HEK293 (cell line): Measurements from ENCODE around the gene UCHL3.
A peak's percentile ranks its signal among the peaks of the same experiment; 100 is the strongest.

Source experiments
- GFI1B ChIP-seq: fragments of 450-650 bp; formaldehyde crosslinking; IDR thresholded peaks from 2 replicates; pipeline ENCODE4 v1.5.1; 2016; ENCODE audit warnings: missing biosample characterization, missing genetic modification characterization
- HIC1 ChIP-seq: fragments of 450-650 bp; formaldehyde crosslinking; IDR thresholded peaks from 2 replicates; pipeline ENCODE4 v1.5.1; 2016; ENCODE audit warnings: missing biosample characterization, missing genetic modification characterization
- HOXC10 ChIP-seq: sonication (generic); formaldehyde crosslinking; IDR thresholded peaks from 2 replicates; pipeline ENCODE4 v1.8.1; 2023; ENCODE audit warnings: mild to moderate bottlenecking, missing genetic modification reagents
- KLF8 ChIP-seq: fragments of 450-650 bp; formaldehyde crosslinking; IDR thresholded peaks from 2 replicates; pipeline ENCODE4 v1.5.1; 2016; ENCODE audit warnings: missing biosample characterization, missing genetic modification characterization
- PBX3 ChIP-seq: sonication (generic); formaldehyde crosslinking; IDR thresholded peaks from 2 replicates; pipeline ENCODE4 v1.8.1; 2022; ENCODE audit warnings: mild to moderate bottlenecking, moderate library complexity, missing genetic modification reagents
- SALL2 ChIP-seq: fragments of 450-650 bp; formaldehyde crosslinking; IDR thresholded peaks from 2 replicates; pipeline ENCODE4 v1.5.0; 2017; ENCODE audit warnings: missing biosample characterization, mild to moderate bottlenecking, missing genetic modification characterization, borderline replicate concordance
- SCRT1 ChIP-seq: fragments of 450-650 bp; formaldehyde crosslinking; IDR thresholded peaks from 2 replicates; pipeline ENCODE4 v1.5.1; 2016; ENCODE audit warnings: missing biosample characterization, missing genetic modification characterization, borderline replicate concordance
- SP3 ChIP-seq: fragments of 450-650 bp; formaldehyde crosslinking; IDR thresholded peaks from 2 replicates; pipeline ENCODE4 v1.5.1; 2016; ENCODE audit warnings: missing biosample characterization, missing genetic modification characterization
- YY1 ChIP-seq: fragments of 450-650 bp; formaldehyde crosslinking; IDR thresholded peaks from 2 replicates; pipeline ENCODE4 v1.5.1; 2018; ENCODE audit warnings: missing biosample characterization, missing genetic modification characterization
- ZBTB49 ChIP-seq: fragments of 450-650 bp; formaldehyde crosslinking; IDR thresholded peaks from 2 replicates; pipeline ENCODE4 v1.5.1; 2016; ENCODE audit warnings: missing biosample characterization, missing genetic modification characterization, low read depth
- ZFP37 ChIP-seq: fragments of 450-650 bp; formaldehyde crosslinking; IDR thresholded peaks from 2 replicates; pipeline ENCODE4 v1.5.1; 2016; ENCODE audit warnings: missing biosample characterization, missing genetic modification characterization
- ZIC2 ChIP-seq: fragments of 450-650 bp; formaldehyde crosslinking; IDR thresholded peaks from 2 replicates; pipeline ENCODE4 v1.5.1; 2016; ENCODE audit warnings: missing biosample characterization, missing genetic modification characterization
- ZNF423 ChIP-seq: fragments of 450-650 bp; formaldehyde crosslinking; IDR thresholded peaks from 2 replicates; pipeline ENCODE4 v1.5.1; 2016; ENCODE audit warnings: missing biosample characterization, missing genetic modification characterization
- ZNF501 ChIP-seq: fragments of 450-650 bp; formaldehyde crosslinking; IDR thresholded peaks from 2 replicates; pipeline ENCODE4 v1.5.1; 2016; ENCODE audit warnings: missing biosample characterization, missing genetic modification characterization
- ZNF513 ChIP-seq: fragments of 450-650 bp; IDR thresholded peaks from 2 replicates; pipeline ENCODE4 v1.5.1; 2018; ENCODE audit warnings: missing biosample characterization, missing genetic modification characterization
- ZNF558 ChIP-seq: fragments of 450-650 bp; formaldehyde crosslinking; IDR thresholded peaks from 2 replicates; pipeline ENCODE4 v1.5.1; 2016; ENCODE audit warnings: missing biosample characterization, missing genetic modification characterization
- ZXDB ChIP-seq: fragments of 450-650 bp; formaldehyde crosslinking; IDR thresholded peaks from 2 replicates; pipeline ENCODE4 v1.5.1; 2016; ENCODE audit warnings: missing biosample characterization, missing genetic modification characterization
- TF ChIP-seq, protein P1 (sequence below): fragments of 450-650 bp; formaldehyde crosslinking; optimal IDR thresholded peaks from 2 replicates; pipeline ENCODE3; 2016; ENCODE audit warnings: missing biosample characterization, mild to moderate bottlenecking, missing genetic modification characterization
- TF ChIP-seq, protein P2 (sequence below): IDR thresholded peaks from 2 replicates; pipeline ENCODE4 v1.6.1; 2011; ENCODE audit warnings: mild to moderate bottlenecking, low read depth, low read length, borderline replicate concordance
- TF ChIP-seq, protein P3 (sequence below): fragments of 450-650 bp; formaldehyde crosslinking; IDR thresholded peaks from 2 replicates; pipeline ENCODE4 v1.5.1; 2017; ENCODE audit warnings: missing biosample characterization, missing genetic modification characterization
- TF ChIP-seq, protein P4 (sequence below): fragments of 450-650 bp; formaldehyde crosslinking; IDR thresholded peaks from 2 replicates; pipeline ENCODE4 v1.5.1; 2016; ENCODE audit warnings: missing biosample characterization, missing genetic modification characterization

Gene UCHL3

DNA sequence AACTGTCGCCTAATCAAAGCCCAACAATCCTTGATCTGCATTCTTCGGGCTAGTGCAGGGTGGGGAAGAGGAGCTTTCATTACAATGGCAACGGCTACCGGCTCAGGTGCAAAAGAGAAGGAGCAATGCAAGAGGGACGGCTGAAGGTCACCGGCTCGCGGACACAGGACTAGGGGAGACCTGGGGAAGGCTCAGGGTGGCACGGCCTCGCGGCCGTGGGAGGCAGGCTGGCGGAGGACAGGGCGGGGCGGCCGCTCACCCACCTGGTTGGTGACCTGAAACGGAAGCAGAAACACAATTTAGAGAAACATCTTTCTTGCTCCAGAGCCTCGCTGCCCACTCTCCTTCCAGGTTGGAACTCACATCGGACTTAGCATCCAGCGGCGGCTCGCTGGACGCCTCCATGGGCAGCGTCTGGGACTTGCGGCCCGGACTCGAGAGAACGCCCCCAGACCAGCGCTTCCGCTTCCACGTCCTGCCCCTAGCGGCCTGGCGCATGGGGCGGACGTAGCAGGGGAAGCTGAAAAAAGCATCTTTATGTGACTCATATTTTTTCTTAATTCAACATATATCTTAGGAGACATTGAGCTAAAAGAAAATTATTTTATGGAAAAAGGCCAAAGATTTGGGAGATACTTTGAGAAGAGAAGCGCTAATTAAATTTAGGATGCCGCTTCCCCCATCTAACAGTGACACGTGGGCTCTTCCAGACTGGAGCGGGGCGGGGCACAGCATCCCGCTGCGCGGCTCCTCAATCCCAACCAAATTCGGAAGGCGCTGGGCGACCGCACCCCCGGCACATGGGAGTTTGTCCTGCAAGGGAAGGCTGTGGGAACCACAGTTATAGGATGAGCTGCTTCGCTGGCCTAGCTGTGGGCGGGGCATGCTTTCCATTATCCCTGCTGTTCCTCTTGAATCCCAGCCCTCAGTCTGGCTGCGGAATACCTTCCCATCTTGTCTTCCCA lies 11.9 kb upstream of the UCHL3 start, which contains the start of gene COMMD6 (continued):
- TF ChIP-seq, protein P1, sequence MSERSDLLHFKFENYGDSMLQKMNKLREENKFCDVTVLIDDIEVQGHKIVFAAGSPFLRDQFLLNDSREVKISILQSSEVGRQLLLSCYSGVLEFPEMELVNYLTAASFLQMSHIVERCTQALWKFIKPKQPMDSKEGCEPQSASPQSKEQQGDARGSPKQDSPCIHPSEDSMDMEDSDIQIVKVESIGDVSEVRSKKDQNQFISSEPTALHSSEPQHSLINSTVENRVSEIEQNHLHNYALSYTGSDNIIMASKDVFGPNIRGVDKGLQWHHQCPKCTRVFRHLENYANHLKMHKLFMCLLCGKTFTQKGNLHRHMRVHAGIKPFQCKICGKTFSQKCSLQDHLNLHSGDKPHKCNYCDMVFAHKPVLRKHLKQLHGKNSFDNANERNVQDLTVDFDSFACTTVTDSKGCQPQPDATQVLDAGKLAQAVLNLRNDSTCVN (tag by site-specific recombination) = peak; percentile 38
- TF ChIP-seq KLF8 (tag by site-specific recombination) (peak; percentile 75), SALL2 (tag by site-specific recombination) (no peak), GFI1B (no peak), SCRT1 (tag by site-specific recombination) (no peak), ZFP37 (tag by site-specific recombination) (0 out of 2 replicates have a peak, but pooled peaks have one; percentile 70), ZXDB (peak; percentile 58; the same call in 1 of the 2 replicates), ZNF423 (peak; percentile 81), PBX3 (CRISPR knock-in tag) (no peak), HOXC10 (CRISPR knock-in tag) (no peak), ZNF501 (peak; percentile 44), ZBTB49 (tag by site-specific recombination) (no peak), ZNF558 (tag by site-specific recombination) (no peak), ZNF513 (tag by site-specific recombination) (no peak), SP3 (tag by site-specific recombination) (peak; percentile 82), ZIC2 (tag by site-specific recombination) (0 out of 2 replicates have a peak, but pooled peaks have one; percentile 25), HIC1 (tag by site-specific recombination) (peak; percentile 74), YY1 (no peak)
- TF ChIP-seq, protein P2, sequence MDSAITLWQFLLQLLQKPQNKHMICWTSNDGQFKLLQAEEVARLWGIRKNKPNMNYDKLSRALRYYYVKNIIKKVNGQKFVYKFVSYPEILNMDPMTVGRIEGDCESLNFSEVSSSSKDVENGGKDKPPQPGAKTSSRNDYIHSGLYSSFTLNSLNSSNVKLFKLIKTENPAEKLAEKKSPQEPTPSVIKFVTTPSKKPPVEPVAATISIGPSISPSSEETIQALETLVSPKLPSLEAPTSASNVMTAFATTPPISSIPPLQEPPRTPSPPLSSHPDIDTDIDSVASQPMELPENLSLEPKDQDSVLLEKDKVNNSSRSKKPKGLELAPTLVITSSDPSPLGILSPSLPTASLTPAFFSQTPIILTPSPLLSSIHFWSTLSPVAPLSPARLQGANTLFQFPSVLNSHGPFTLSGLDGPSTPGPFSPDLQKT = peak; percentile 88
- TF ChIP-seq, protein P3, sequence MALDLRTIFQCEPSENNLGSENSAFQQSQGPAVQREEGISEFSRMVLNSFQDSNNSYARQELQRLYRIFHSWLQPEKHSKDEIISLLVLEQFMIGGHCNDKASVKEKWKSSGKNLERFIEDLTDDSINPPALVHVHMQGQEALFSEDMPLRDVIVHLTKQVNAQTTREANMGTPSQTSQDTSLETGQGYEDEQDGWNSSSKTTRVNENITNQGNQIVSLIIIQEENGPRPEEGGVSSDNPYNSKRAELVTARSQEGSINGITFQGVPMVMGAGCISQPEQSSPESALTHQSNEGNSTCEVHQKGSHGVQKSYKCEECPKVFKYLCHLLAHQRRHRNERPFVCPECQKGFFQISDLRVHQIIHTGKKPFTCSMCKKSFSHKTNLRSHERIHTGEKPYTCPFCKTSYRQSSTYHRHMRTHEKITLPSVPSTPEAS (tag by site-specific recombination) = no peak
- TF ChIP-seq, protein P4, sequence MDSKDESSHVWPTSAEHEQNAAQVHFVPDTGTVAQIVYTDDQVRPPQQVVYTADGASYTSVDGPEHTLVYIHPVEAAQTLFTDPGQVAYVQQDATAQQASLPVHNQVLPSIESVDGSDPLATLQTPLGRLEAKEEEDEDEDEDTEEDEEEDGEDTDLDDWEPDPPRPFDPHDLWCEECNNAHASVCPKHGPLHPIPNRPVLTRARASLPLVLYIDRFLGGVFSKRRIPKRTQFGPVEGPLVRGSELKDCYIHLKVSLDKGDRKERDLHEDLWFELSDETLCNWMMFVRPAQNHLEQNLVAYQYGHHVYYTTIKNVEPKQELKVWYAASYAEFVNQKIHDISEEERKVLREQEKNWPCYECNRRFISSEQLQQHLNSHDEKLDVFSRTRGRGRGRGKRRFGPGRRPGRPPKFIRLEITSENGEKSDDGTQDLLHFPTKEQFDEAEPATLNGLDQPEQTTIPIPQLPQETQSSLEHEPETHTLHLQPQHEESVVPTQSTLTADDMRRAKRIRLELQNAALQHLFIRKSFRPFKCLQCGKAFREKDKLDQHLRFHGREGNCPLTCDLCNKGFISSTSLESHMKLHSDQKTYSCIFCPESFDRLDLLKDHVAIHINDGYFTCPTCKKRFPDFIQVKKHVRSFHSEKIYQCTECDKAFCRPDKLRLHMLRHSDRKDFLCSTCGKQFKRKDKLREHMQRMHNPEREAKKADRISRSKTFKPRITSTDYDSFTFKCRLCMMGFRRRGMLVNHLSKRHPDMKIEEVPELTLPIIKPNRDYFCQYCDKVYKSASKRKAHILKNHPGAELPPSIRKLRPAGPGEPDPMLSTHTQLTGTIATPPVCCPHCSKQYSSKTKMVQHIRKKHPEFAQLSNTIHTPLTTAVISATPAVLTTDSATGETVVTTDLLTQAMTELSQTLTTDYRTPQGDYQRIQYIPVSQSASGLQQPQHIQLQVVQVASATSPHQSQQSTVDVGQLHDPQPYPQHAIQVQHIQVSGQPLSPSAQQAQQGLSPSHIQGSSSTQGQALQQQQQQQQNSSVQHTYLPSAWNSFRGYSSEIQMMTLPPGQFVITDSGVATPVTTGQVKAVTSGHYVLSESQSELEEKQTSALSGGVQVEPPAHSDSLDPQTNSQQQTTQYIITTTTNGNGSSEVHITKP (tag by site-specific recombination) = peak; percentile 99
